ENCODE data around the gene CEP57L1.

GRCh38 chr6:109051301-109052017 is 43.8 kb upstream of the CEP57L1 start:
- TF ChIP-seq, protein P1, sequence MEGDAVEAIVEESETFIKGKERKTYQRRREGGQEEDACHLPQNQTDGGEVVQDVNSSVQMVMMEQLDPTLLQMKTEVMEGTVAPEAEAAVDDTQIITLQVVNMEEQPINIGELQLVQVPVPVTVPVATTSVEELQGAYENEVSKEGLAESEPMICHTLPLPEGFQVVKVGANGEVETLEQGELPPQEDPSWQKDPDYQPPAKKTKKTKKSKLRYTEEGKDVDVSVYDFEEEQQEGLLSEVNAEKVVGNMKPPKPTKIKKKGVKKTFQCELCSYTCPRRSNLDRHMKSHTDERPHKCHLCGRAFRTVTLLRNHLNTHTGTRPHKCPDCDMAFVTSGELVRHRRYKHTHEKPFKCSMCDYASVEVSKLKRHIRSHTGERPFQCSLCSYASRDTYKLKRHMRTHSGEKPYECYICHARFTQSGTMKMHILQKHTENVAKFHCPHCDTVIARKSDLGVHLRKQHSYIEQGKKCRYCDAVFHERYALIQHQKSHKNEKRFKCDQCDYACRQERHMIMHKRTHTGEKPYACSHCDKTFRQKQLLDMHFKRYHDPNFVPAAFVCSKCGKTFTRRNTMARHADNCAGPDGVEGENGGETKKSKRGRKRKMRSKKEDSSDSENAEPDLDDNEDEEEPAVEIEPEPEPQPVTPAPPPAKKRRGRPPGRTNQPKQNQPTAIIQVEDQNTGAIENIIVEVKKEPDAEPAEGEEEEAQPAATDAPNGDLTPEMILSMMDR (IDR thresholded peaks at IDR 0.05; ENCODE audit: insufficient read depth, low read depth, low read length), result no peak
- TF ChIP-seq EZH2 (IDR thresholded peaks at IDR 0.05; ENCODE audit: insufficient read depth, low read length), result no peak
